Skeletal muscle satellite cell (primary cell): ENCODE results near the gene CTNNA2.

ENCODE experiments used
- H3K27me3 ChIP-seq: 2 replicates; pipeline ENCODE4 v1.7.0; 2013; ENCODE audit warnings: low read length; ENCODE audit not compliant: control insufficient read depth, insufficient read depth
- H3K36me3 ChIP-seq: 2 replicates; pipeline ENCODE4 v1.7.0; 2013; ENCODE audit warnings: mild to moderate bottlenecking, control low read depth, low read length; ENCODE audit not compliant: insufficient read depth
- H3K4me1 ChIP-seq: 2 replicates; pipeline ENCODE4 v1.7.0; 2013; ENCODE audit warnings: low read length; ENCODE audit not compliant: control insufficient read depth, insufficient read depth
- H3K4me2 ChIP-seq: 2 replicates; pipeline ENCODE4 v1.7.0; 2013; ENCODE audit warnings: mild to moderate bottlenecking, low read length
- H3K4me3 ChIP-seq: 2 replicates; pipeline ENCODE4 v1.7.0; 2013; ENCODE audit warnings: low read length
- H3K9ac ChIP-seq: 2 replicates; pipeline ENCODE4 v1.7.0; 2013; ENCODE audit warnings: mild to moderate bottlenecking, low read depth, low read length, moderate library complexity
- H3K9me3 ChIP-seq: replicated peaks from 2 replicates; pipeline ENCODE4 v1.7.0; 2013; ENCODE audit warnings: mild to moderate bottlenecking, control low read depth, low read length

The CTNNA2 gene

GRCh38 chr2:79860228-79861058, 347.6 kb downstream of the CTNNA2 start:
- H3K9me3 ChIP-seq: no peaks in the 10 kb centered on the region
- H3K27me3 ChIP-seq: no peaks in the 10 kb centered on the region
- no peaks in the 10 kb centered on the region for H3K36me3 ChIP-seq
- H3K4me3 ChIP-seq: no peak overlapping the region
- no peak overlapping the region for H3K9ac ChIP-seq
- no peak overlapping the region for H3K4me2 ChIP-seq
- H3K4me1 ChIP-seq: no peaks in the 10 kb centered on the region

DNA sequence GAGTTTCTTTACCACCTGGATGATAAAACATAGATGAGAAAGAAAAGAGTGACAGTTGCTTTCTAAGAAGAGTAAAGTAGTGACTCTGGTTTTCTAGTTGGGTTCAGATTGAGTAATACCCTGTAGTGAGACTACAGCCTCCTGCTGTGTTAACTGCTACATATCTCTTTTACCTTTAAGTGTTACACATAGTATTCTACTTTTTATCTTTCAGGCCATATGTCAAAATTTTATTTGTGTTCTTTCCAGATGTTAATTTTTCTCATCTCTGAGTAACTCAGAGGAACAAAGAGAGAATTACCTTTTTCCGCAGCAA, 348.2 kb downstream of the CTNNA2 start:
- Histone ChIP-seq H3K36me3 (no peaks in the 10 kb centered on the region), H3K4me3 (no peak overlapping the region), H3K4me1 (no peaks in the 10 kb centered on the region), H3K9ac (no peak overlapping the region), H3K4me2 (no peak overlapping the region), H3K27me3 (no peaks in the 10 kb centered on the region), H3K9me3 (no peaks in the 10 kb centered on the region)

DNA sequence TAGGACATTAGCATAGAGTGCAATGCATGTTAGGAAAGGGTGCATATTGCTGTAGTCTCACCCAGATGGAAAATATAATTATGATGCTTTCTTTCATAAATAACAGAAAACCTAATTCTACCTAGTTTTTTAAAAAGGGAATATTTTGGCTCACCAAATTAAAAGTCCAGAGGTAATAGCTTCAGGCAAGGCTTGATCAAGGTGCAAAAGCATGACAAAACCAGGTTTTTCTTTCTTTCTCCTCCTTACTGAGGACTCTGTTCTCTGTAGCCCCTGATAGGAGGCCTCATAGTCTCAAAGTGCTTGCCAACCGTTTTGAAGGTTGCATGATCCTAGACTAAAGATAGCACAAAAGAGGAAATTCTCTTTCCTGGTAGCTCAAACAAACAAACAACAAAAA, 349.9 kb downstream of the CTNNA2 start:
- no peaks in the 10 kb centered on the region for H3K9me3 ChIP-seq
- no peak overlapping the region for H3K4me2 ChIP-seq
- H3K27me3 ChIP-seq: no peaks in the 10 kb centered on the region
- H3K36me3 ChIP-seq: no peaks in the 10 kb centered on the region
- no peak overlapping the region for H3K9ac ChIP-seq
- no peak overlapping the region for H3K4me3 ChIP-seq
- H3K4me1 ChIP-seq: no peaks in the 10 kb centered on the region

DNA sequence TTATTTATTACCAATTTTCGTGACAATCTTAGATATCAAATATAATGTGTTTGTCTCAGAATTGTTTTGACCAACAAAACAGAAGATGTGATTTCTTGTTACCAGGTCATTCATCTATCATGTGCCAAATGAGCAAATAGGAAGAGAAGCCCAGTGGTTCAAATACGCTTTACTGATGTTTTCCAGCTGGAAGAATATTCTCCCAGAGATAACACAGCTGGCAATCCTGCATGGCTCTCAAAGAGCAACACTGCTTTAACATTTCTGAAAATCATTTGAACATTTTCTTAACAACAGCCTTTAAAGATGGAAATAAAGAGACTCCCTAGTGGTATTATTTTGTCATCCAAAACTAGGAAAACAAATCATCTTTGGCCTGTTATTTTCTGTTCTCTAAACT, 359.8 kb downstream of the CTNNA2 start:
- H3K36me3 ChIP-seq: no peaks in the 10 kb centered on the region
- no peak overlapping the region for H3K4me2 ChIP-seq
- H3K9me3 ChIP-seq: no peaks in the 10 kb centered on the region
- H3K4me3 ChIP-seq: no peak overlapping the region
- H3K9ac ChIP-seq: no peak overlapping the region
- no peaks in the 10 kb centered on the region for H3K27me3 ChIP-seq
- no peaks in the 10 kb centered on the region for H3K4me1 ChIP-seq

DNA sequence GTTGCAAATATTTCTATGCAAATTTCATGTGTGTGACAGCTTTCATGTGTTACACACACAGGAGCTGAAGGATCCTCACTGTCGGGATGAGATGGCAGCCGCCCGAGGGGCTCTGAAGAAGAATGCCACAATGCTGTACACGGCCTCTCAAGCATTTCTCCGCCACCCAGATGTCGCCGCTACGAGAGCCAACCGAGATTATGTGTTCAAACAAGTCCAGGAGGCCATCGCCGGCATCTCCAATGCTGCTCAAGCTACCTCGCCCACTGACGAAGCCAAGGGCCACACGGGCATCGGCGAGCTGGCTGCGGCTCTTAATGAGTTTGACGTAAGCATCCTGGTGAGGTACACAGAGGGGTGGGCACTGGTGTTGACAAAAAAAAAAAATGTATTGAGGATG, 361.2 kb downstream of the CTNNA2 start:
- Histone ChIP-seq H3K36me3 (no peaks in the 10 kb centered on the region), H3K9me3 (no peaks in the 10 kb centered on the region), H3K4me2 (no peak overlapping the region), H3K4me3 (no peak overlapping the region), H3K27me3 (no peaks in the 10 kb centered on the region), H3K4me1 (no peaks in the 10 kb centered on the region), H3K9ac (no peak overlapping the region)

GRCh38 chr2:79876430-79876829, 363.6 kb downstream of the CTNNA2 start:
- Histone ChIP-seq H3K4me2 (no peak overlapping the region), H3K9me3 (no peaks in the 10 kb centered on the region), H3K36me3 (no peaks in the 10 kb centered on the region)

GRCh38 chr2:79882548-79882947, 369.7 kb downstream of the CTNNA2 start:
- Histone ChIP-seq H3K4me1 (no peaks in the 10 kb centered on the region), H3K9me3 (no peaks in the 10 kb centered on the region), H3K27me3 (no peaks in the 10 kb centered on the region), H3K4me2 (no peak overlapping the region), H3K4me3 (no peak overlapping the region), H3K36me3 (no peaks in the 10 kb centered on the region), H3K9ac (no peak overlapping the region)

More at GRCh38 chr2:79876430-79876829, 363.6 kb downstream of the CTNNA2 start:
- Histone ChIP-seq H3K9ac (no peak overlapping the region), H3K4me3 (no peak overlapping the region), H3K27me3 (no peaks in the 10 kb centered on the region), H3K4me1 (no peaks in the 10 kb centered on the region)

GRCh38 chr2:79887747-79888374, 375.0 kb downstream of the CTNNA2 start:
- no peaks in the 10 kb centered on the region for H3K4me1 ChIP-seq
- H3K27me3 ChIP-seq: no peaks in the 10 kb centered on the region
- no peaks in the 10 kb centered on the region for H3K36me3 ChIP-seq
- H3K9ac ChIP-seq: no peak overlapping the region
- no peaks in the 10 kb centered on the region for H3K9me3 ChIP-seq
- H3K4me3 ChIP-seq: no peak overlapping the region
- no peak overlapping the region for H3K4me2 ChIP-seq

DNA sequence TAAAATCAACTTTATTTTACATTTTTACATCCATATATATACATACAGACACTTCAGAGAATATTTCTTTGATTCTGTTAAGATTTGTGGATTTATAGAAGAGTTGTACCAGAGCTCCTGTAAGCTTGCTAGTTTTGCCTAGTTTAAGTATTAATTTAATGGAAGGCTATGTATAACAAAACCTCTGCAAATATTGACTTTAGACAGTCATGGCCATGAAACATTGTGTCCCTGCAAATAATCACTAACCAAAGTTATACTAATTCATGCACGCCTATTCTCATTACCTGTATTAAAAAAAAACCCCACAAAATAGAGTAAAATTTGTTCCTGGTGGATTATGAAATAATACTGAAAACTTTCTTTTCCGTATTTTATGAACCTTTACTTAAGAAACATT, 379.3 kb downstream of the CTNNA2 start:
- no peak overlapping the region for H3K4me2 ChIP-seq
- H3K36me3 ChIP-seq: no peaks in the 10 kb centered on the region
- no peaks in the 10 kb centered on the region for H3K27me3 ChIP-seq
- no peaks in the 10 kb centered on the region for H3K4me1 ChIP-seq
- no peak overlapping the region for H3K9ac ChIP-seq
- no peaks in the 10 kb centered on the region for H3K9me3 ChIP-seq
- H3K4me3 ChIP-seq: no peak overlapping the region

GRCh38 chr2:79899196-79899595, 386.3 kb downstream of the CTNNA2 start:
- Histone ChIP-seq H3K9me3 (no peaks in the 10 kb centered on the region), H3K4me3 (no peak overlapping the region), H3K27me3 (no peaks in the 10 kb centered on the region), H3K9ac (no peak overlapping the region), H3K4me1 (no peaks in the 10 kb centered on the region), H3K4me2 (no peak overlapping the region), H3K36me3 (no peaks in the 10 kb centered on the region)

DNA sequence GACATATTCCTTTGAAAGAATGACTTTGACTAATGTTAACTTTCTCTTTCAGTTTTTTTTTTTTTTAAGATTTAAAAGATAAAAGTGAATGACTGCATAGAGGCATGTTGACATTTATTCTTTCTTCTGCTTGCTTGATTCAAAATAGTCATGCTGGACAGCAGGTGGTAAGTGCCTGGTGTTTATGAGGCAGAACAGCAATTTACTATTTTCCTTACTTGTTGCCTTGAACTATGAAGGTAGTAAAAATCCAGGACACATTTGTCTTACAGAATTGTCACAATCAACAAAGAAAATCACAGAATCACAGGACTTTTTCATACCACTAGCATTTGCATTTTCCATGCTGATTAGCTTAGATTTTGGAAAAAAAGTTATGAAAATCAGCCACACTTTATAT, 388.3 kb downstream of the CTNNA2 start:
- Histone ChIP-seq H3K9ac (no peak overlapping the region), H3K4me2 (no peak overlapping the region), H3K4me1 (no peaks in the 10 kb centered on the region), H3K9me3 (no peaks in the 10 kb centered on the region), H3K27me3 (no peaks in the 10 kb centered on the region), H3K36me3 (no peaks in the 10 kb centered on the region), H3K4me3 (no peak overlapping the region)
